GM12864 (cell line): ENCODE data around the gene SLC34A1.
A peak's percentile ranks its signal among the peaks of the same experiment; 100 is the strongest.
"Not testable (repeated sequence)": the region's sequence is repeated elsewhere in the genome, so short reads cannot be mapped to it uniquely, and the experiment has no call there.

Experiments used
- DNase-seq: peaks from one replicate; pipeline ENCODE4 v3.0.0-alpha.2; 2011; ENCODE audit warnings: low read depth
- H3K4me3 ChIP-seq: 2 replicates; pipeline ENCODE4 v1.5.1; 2011; ENCODE audit warnings: mild to moderate bottlenecking, low read depth, low read length, control low read depth
- CTCF ChIP-seq: IDR thresholded peaks from 2 replicates; pipeline ENCODE4 v1.5.1; 2011; ENCODE audit warnings: low read depth, mild to moderate bottlenecking, moderate library complexity, low read length, control low read depth, inconsistent platforms; ENCODE audit errors: missing control alignments

The SLC34A1 gene

GRCh38 chr5:177409043-177409801, 25.0 kb downstream of the SLC34A1 start, which contains the start of gene F12:
Gene F12 (minus strand): TSS chr5:177409564. CDS start chr5:177409527, 37 bp downstream.
- no peak for DNase-seq
- no peak for TF ChIP-seq CTCF
- H3K4me3 ChIP-seq: no peak within 1 kb of the TSS

GRCh38 chr5:177410575-177410974, 26.3 kb downstream of the SLC34A1 start:
- no peak for DNase-seq
- no peak overlapping the region for H3K4me3 ChIP-seq
- TF ChIP-seq CTCF: no peak

- peak overlapping the region; percentile 4; the same call in 1 of the 2 replicates for H3K4me3 ChIP-seq
- TF ChIP-seq CTCF: no peak
These were observed 28.5 kb downstream of the SLC34A1 start for GRCh38 chr5:177412603-177413233.

GRCh38 chr5:177414481-177414880, 30.2 kb downstream of the SLC34A1 start:
- TF ChIP-seq CTCF: no peak
- no peak overlapping the region for H3K4me3 ChIP-seq
- DNase-seq: no peak

More at GRCh38 chr5:177412603-177413233, 28.5 kb downstream of the SLC34A1 start:
- peak; percentile 68 for DNase-seq

- not testable (repeated sequence) for DNase-seq, H3K4me3 ChIP-seq
These were observed 32.8 kb downstream of the SLC34A1 start for GRCh38 chr5:177417081-177417480.

- H3K4me3 ChIP-seq: no peak overlapping the region
- no peak for DNase-seq
- TF ChIP-seq CTCF: no peak
These were observed 34.8 kb downstream of the SLC34A1 start for GRCh38 chr5:177419046-177419445.

- not testable (repeated sequence) for DNase-seq, H3K4me3 ChIP-seq
These were observed 36.2 kb downstream of the SLC34A1 start for GRCh38 chr5:177420472-177420871.
